HG03520 (cell line): ENCODE results near the gene TMEM245.
"Not testable (repeated sequence)": the region's sequence is repeated elsewhere in the genome, so short reads cannot be mapped to it uniquely, and the experiment has no call there.

Experiments used
- ATAC-seq: cut with Tn5 transposase; IDR thresholded peaks from one replicate; pipeline ENCODE4 v1.9.1; 2021; ENCODE audit warnings: mild to moderate bottlenecking, moderate library complexity; ENCODE audit not compliant: unreplicated experiment

Gene TMEM245

GRCh38 chr9:109072133-109072692, 47.5 kb downstream of the TMEM245 start:
- no peak for ATAC-seq

- ATAC-seq = no peak
These were observed 51.0 kb downstream of the TMEM245 start for GRCh38 chr9:109068764-109069163.

GRCh38 chr9:109064963-109065702, 54.6 kb downstream of the TMEM245 start:
- no peak for ATAC-seq

GRCh38 chr9:109063760-109064159, 56.0 kb downstream of the TMEM245 start:
- ATAC-seq = no peak

- ATAC-seq = no peak
These were observed 57.2 kb downstream of the TMEM245 start for GRCh38 chr9:109062543-109062942.

GRCh38 chr9:109060191-109060590, 59.6 kb downstream of the TMEM245 start:
- no peak for ATAC-seq

- not testable (repeated sequence) for ATAC-seq
These were observed 66.6 kb downstream of the TMEM245 start for GRCh38 chr9:109053121-109053520.

- ATAC-seq = no peak
These were observed 67.3 kb downstream of the TMEM245 start for GRCh38 chr9:109052416-109052815.

GRCh38 chr9:109051733-109052132, 68.0 kb downstream of the TMEM245 start:
- ATAC-seq = no peak

- ATAC-seq = no peak
These were observed 69.3 kb downstream of the TMEM245 start for GRCh38 chr9:109050444-109050843.

- no peak for ATAC-seq
These were observed 70.9 kb downstream of the TMEM245 start for GRCh38 chr9:109048822-109049221.

GRCh38 chr9:109047259-109047658, 72.5 kb downstream of the TMEM245 start:
- ATAC-seq = no peak

- ATAC-seq = no peak
These were observed 73.4 kb downstream of the TMEM245 start for GRCh38 chr9:109046346-109046745.

- no peak for ATAC-seq
These were observed 76.2 kb downstream of the TMEM245 start for GRCh38 chr9:109043578-109043977.

- ATAC-seq = no peak
These were observed 79.2 kb downstream of the TMEM245 start for GRCh38 chr9:109040571-109040970.

- no peak for ATAC-seq
These were observed 80.2 kb downstream of the TMEM245 start for GRCh38 chr9:109039539-109039938.

- ATAC-seq = no peak
These were observed 81.6 kb downstream of the TMEM245 start for GRCh38 chr9:109037946-109038715.

- ATAC-seq = no peak
These were observed 82.7 kb downstream of the TMEM245 start for GRCh38 chr9:109036744-109037680.

GRCh38 chr9:109035684-109036423, 83.9 kb downstream of the TMEM245 start:
- no peak for ATAC-seq
